Astrocyte (in vitro differentiated cells and primary cell): Measurements from ENCODE around the gene STIM1.

Source experiments
- EZH2 ChIP-seq: IDR thresholded peaks from 2 replicates; pipeline ENCODE4 v1.6.1; 2012; ENCODE audit warnings: mild to moderate bottlenecking, low read length, inconsistent platforms; ENCODE audit not compliant: insufficient read depth
- TF ChIP-seq, protein P1 (sequence below): IDR thresholded peaks from 2 replicates; pipeline ENCODE4 v1.5.1; 2011; ENCODE audit warnings: low read depth, mild to moderate bottlenecking, inconsistent platforms, low read length, moderate library complexity; ENCODE audit not compliant: insufficient read depth

- TF ChIP-seq, protein P1, sequence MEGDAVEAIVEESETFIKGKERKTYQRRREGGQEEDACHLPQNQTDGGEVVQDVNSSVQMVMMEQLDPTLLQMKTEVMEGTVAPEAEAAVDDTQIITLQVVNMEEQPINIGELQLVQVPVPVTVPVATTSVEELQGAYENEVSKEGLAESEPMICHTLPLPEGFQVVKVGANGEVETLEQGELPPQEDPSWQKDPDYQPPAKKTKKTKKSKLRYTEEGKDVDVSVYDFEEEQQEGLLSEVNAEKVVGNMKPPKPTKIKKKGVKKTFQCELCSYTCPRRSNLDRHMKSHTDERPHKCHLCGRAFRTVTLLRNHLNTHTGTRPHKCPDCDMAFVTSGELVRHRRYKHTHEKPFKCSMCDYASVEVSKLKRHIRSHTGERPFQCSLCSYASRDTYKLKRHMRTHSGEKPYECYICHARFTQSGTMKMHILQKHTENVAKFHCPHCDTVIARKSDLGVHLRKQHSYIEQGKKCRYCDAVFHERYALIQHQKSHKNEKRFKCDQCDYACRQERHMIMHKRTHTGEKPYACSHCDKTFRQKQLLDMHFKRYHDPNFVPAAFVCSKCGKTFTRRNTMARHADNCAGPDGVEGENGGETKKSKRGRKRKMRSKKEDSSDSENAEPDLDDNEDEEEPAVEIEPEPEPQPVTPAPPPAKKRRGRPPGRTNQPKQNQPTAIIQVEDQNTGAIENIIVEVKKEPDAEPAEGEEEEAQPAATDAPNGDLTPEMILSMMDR, result no peak
- TF ChIP-seq EZH2, result no peak
Observed at GRCh38 chr11:3810446-3810845, 45.0 kb upstream of the STIM1 start.
